ENCODE measurements around the gene NAP1L1.

DNA sequence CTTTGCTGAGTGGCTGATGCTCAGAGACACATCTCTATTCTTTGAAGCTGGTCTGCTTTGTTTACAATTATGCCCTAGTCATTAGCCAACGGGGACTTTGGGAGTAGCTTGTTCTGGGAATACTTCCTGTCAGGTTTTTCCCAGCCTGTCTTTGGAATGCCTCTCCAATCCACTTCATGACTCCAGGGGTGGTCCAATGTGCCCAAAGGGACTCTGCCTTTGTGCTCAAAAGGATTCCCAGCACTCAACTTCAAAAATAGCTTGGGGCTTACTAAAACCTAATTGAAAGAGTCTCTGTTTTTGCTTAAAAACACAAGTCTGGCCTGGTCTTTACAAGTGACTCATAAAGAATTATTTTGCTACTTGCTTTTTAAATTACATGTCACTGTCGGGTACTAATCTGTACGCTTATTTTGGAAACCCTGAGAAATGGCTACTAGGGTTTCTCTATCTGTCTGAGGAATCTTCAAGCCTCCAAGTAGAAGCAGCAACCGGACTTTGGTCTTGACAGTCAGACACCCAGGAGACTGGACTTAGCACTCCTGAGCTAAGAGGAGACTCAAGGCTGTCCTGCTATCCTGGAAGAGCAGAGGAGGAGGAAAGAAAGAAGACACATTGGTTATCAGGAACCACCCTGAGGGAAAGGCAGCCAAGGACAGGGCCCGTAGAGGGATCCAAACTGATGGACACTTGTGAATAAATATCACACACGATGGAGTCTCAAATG is 73.6 kb downstream of the NAP1L1 start:
- TF ChIP-seq CTCF (IDR thresholded peaks at IDR 0.05) (no peak), POLR2AphosphoS5 (IDR thresholded peaks at IDR 0.05; ENCODE audit: low read depth, low read length) (no peak), SIN3A (IDR thresholded peaks at IDR 0.05; ENCODE audit: borderline replicate concordance, insufficient read depth, low read depth, low read length) (no peak), REST (IDR thresholded peaks at IDR 0.05; ENCODE audit: insufficient read depth in 1 of 2, low read depth in 2 of 2, low read length in 1 of 2) (no peak), TCF7L2 (IDR thresholded peaks at IDR 0.05; ENCODE audit: low read depth, low read length) (no peak)

All from Panc1 (cell line).